CD4-positive, alpha-beta T cell treated with Interleukin-4 for 4 hours (primary cell): ENCODE measurements around the gene SFSWAP.
"Not testable (repeated sequence)": the region's sequence is repeated elsewhere in the genome, so short reads cannot be mapped to it uniquely, and the experiment has no call there.

Source experiments
- DNase-seq: peaks from one replicate; pipeline ENCODE4 v3.0.0-alpha.2; 2020

SFSWAP gene

DNA sequence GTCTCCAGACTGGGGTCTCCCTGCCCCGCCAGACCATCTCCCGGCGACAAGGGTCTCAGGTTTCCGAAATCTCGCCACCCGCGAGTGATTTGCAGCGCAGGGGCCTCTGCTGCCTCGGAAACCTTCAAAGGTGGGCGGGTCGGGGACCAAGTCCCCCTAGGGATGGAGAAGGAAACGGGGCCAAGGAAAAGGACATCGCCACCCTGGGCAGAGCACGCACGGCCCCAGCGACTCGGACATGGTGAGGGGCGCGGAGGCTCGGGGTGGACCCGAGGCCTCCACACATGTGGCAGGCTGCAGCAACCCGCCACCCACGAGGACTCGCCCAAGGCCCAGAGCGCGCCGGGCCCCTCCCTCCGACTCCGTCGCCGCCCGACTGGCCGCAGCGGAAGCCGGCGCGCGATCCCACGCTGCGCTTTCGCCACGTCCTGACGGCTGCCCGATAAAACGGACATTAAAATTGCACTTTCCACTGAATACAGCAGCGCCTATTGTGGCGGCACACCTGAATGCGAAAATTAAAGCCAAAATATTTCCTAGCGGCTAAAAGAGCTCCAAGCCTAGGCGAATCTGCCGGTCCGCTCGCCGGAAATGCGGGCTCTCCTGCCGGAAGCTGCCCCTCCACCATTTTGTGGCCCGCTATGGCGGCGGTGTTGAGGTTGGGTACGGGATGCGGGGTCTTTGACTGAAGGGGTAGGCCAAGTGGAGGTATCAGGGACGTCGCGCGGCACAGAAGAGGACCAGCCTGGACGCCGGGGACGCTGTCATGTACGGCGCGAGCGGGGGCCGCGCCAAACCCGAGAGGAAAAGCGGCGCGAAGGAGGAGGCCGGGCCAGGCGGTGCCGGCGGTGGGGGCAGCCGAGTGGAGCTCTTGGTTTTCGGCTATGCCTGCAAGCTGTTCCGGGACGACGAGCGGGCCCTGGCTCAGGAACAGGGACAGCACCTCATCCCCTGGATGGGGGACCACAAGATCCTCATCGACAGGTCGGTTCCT, at the start of gene SFSWAP:
Gene SFSWAP, plus strand, starts transcription at position 627 of the 994 bp plus-strand sequence. Its CDS starts 140 bp downstream, at position 767.
- peak; percentile 77 for DNase-seq

GRCh38 chr12:131661170-131661985, 49.5 kb upstream of the SFSWAP start:
- DNase-seq = not testable (repeated sequence)

- DNase-seq = not testable (repeated sequence)
Observed at GRCh38 chr12:131661986-131662288, 49.0 kb upstream of the SFSWAP start.

- not testable (repeated sequence) for DNase-seq
Observed at GRCh38 chr12:131662346-131662745, 48.5 kb upstream of the SFSWAP start.

GRCh38 chr12:131665666-131666065, 45.2 kb upstream of the SFSWAP start:
- DNase-seq = not testable (repeated sequence)

- DNase-seq = not testable (repeated sequence)
Observed at GRCh38 chr12:131666486-131666885, 44.4 kb upstream of the SFSWAP start.

DNA sequence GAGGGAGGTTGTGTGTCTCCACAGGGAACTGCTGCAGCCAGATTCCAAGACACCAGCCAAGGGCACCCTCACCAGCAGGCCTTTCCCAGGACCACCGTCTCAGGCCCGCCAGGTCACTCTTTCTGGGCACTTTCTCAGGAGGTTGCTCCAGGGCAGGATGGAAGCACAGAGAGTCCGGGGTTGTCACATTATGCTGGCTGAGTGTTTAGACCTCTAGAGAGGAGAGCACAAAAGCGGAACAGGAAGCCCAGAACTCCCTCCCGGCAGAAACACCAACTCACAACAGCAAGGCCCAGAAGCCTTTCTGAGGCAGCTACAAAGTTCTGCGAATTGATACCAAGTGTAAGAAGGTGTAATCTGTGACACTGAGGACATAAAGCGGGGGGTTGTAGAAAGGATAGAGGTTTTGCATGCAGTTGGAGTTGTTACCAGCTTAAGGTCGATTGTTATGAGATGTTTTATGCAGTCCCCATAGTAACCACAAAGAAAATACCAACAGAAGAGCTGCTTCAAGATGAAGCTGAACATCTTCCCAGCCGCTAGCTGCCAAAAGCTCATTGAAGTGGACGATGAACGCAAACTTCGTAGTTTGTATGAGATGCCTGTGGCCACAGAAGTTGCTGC, 43.8 kb upstream of the SFSWAP start:
- DNase-seq = peak; percentile 18

GRCh38 chr12:131671276-131671675, 39.6 kb upstream of the SFSWAP start:
- DNase-seq = no peak

DNA sequence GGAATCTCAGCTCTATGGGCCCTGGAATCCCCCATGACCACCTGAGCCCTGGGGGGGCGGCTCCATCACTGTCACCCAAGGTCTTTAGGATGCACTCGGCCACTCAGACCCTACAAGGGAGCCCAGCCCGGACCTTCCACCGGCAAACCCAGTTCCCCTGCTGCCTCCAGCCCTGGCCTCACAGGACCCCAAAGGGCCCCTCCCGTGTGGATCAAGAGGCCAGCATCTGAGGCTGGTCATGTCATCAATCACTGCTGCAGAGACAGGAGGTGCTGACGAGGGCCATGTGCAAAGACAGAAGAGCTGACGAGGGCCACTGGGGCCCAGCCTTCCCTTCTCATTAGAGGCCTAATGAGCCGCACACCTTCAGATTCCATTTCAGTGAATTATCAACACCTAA, 39.0 kb upstream of the SFSWAP start:
- DNase-seq = no peak

DNA sequence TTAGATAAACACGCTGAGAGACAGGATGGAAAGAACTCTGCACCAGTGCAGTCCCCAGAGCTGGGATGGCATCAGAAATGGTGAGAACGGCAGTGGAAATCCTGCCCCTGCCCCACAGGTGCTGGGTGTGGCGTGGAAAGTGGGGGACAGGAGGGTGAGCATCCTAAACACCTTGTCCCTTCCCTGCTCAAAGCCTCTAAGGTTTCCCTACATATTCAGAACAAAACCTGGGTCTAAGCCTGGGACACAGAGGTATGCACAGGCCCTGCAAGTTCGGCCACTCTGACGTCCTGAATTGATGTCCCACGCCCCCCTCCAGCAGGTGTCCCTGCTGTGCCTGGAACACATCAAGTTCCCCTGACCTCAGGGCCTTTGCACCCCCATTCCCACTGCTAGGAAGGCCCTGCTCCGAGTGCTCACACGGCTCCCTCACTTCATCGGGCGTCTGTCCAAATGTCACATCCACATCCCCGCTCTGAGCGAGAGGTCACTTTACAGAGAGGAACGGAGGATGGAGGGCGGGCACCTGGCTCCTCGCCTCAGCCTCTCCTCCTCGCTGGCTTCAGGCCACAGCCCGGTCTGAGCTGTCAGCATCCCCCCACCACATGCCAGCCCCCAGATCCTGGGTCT, 38.5 kb upstream of the SFSWAP start:
- no peak for DNase-seq

- DNase-seq = no peak
Observed at GRCh38 chr12:131672941-131673887, 37.7 kb upstream of the SFSWAP start.

DNA sequence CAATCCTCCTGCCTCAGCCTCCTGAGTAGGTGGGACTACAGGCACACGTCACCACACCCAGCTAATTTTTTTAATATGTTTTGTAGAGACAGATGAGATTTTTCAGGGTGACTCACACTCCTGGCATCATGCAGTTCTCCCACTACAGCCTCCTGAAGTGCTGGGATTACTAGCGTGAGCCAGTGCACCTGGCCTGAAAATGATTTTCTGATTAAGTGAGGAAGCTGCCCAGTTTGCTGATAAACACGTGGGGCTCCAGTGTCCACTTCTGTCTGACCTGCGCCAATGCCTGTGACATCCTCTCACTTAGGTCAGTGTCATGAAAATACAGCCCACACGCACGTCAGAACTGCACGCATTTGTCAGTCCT, 37.0 kb upstream of the SFSWAP start:
- no peak for DNase-seq

DNA sequence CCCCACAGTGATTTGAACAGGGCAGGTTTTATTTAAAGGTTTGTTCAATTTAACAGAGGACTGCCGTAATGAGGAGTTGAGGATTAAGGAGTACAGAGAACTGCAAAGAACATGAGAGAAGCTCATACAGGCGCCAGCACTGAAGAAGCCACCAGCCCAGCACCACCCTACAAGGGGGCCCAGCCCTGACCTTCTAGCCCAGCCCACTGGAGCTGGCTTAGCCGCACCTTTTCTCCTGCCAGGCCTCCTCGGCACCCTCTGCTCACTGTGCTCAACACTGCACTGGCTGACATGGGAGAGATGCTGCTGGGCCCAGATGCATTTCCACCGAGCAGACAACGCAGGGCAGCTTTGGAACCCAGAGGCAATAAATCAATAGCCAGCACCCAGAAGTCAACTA, 36.5 kb upstream of the SFSWAP start:
- DNase-seq = no peak

DNA sequence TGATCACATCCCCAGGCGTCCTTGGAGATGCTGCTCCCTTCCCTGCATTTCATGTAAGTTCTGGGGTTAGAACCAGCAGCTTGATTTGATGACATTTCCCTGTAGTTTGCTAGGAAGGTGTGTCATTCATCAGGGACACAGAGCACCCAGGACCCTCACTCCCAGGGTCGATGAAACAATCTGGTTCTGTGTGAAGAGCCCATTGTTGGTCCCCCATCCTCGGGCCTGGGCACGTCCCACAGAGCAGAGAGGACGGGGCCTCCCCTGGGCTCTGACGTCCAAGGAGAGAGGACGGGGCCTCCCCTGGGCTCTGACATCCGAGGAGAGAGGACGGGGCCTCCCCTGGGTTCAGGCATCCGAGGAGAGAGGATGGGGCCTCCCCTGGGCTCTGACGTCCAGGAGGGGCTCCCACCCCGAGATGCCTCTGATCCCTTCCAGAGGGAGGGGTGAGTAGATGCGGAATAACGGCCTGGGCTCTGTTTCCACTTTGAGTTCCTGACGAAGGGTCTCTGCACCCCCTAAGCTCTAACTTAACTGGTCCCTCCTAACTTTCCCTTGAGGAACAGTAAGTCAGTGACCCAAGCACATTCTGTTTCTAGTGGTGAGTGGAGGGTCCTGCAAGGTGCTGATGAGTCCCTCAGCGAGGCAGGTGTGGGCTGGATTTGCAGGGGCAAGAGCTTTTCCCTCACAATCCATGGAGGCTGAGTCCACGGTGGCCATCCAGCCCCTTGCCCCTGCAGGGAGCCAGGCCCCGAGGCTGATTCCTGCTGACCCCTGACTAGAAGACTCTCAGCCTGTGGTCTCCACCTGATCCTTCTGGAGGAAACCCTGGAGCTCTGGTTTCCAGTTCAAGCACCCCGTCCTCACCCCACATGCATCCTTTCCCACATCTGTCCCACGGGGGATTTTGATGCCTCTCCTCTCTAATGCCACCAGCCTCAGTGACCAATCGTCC, 35.5 kb upstream of the SFSWAP start:
- no peak for DNase-seq

DNA sequence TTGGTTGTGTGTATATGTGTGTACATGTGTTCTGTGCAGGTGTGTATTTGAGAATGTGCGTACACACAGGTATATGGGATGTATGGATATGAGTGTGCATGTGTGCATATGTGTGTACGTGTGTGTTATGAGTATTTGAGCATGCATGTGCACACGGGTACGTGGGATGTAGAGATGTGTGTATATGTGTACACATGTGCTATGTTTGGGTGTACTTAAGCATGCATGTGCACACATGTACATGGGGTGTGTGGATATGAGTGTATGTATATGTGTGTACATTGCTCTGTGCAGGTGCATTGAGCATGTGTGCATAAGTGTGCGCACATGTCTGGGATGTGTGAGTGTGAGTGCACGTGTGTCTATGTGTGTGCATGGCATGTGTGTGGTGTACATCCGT, 34.3 kb upstream of the SFSWAP start:
- DNase-seq = no peak

GRCh38 chr12:131677067-131677466, 33.8 kb upstream of the SFSWAP start:
- not testable (repeated sequence) for DNase-seq

GRCh38 chr12:131677699-131678098, 33.2 kb upstream of the SFSWAP start:
- no peak for DNase-seq

DNA sequence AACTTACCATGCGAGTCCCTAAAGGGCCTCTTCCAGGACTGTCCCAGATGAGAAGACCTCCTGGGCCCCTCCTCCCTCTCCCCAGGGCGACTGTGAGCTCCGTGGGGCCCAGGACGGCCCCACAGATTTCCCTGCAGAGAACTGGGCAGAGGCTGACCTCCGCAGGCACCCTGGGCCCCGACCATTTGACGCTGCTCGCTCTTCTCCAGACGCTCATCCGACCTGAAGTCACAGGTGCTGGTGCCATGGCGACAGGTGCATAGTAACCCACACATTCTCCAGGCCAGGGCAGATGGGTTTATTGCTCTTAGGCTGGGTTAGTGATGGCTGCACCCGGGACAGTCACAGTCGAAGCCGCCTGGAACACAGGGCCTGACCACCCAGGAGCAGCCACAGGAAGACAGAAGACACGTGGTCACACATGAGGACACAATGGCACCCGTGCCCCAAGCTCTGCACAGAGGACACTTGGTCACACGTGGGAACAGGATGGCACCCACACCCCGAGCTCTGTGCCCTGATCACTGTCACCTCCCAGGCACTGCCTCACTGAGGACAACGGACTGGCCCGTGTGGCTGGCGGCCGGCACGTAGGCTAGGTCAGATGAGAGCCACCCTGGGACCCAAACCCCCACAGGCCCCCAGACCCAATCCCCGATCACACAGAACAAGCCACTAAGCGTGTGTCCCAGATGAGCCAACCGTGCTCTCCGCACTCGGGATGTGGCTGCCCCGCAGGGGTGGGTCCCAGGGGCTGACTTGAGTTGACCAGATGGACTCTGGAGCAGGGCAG, 32.3 kb upstream of the SFSWAP start:
- not testable (repeated sequence) for DNase-seq

GRCh38 chr12:131679186-131679585, 31.7 kb upstream of the SFSWAP start:
- DNase-seq = not testable (repeated sequence)

DNA sequence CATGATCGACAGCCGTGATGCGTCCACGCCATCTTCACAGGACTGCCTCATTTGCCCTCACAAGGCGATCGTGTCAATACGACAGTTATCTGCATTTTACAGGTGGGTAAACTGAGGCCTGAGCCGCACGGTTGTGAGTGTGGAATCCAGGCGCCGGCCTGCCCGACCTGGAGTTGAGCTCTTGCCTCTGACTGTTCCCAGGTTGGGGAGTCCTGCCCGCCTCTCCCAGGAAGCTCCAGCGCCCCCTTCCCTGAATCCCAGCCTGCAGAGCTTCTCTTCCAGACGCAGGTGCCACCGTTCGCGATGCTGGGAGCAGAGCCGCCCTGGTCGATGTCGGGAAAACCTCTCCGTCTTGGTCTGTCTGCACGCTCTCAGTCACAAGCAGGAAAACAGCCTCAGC, 31.1 kb upstream of the SFSWAP start:
- DNase-seq = not testable (repeated sequence)
